GM13976 (cell line): ENCODE measurements around the gene ARHGAP10.

Source experiments
- DNase-seq: peaks from one replicate; pipeline ENCODE4 v3.0.0; 2012; ENCODE audit warnings: low spot score
- in situ Hi-C: fragments of 300-500 bp; cut with MboI; formaldehyde crosslinking; loops from one replicate; pipeline ENCODE4 v1.12.0; 2022; ENCODE audit warnings: low sequenced_read_pairs, mixed read lengths, inconsistent platforms; ENCODE audit not compliant: unreplicated experiment
- TF ChIP-seq, protein P1 (sequence below): IDR thresholded peaks from 2 replicates; pipeline ENCODE4 v1.5.1; 2012; ENCODE audit warnings: borderline replicate concordance, mild to moderate bottlenecking; ENCODE audit not compliant: insufficient read depth; ENCODE audit errors: extremely low read depth, missing control alignments, control extremely low read depth

The ARHGAP10 gene

DNA sequence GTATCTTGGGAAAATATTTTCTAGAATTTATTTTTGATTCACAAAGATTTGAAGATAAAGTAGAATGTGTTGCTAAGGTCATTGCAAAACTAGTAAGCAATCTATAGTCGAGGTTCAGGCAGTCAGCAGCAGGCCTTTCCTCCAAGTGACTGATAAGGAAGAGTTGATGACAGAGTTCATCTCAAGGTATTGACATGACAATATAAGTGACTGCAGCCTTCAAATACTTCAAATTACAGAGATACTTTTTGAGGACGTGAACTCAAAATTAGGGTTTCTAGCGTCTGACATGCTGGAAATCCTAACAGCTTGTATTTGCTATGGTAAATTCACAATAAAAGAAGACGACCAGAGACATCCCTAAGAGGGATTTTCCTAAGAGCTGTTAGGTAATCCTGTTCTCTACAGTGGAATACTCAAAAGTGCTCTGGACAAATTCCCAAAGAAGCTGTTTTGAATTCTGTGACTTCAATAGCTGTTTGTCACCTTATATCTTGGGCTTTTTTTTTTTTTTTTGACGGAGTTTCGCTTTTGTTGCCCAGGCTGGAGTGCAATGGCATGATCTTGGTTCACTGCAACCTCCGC lies 7.4 kb downstream of the ARHGAP10 start:
- no peak for DNase-seq
- TF ChIP-seq, protein P1, sequence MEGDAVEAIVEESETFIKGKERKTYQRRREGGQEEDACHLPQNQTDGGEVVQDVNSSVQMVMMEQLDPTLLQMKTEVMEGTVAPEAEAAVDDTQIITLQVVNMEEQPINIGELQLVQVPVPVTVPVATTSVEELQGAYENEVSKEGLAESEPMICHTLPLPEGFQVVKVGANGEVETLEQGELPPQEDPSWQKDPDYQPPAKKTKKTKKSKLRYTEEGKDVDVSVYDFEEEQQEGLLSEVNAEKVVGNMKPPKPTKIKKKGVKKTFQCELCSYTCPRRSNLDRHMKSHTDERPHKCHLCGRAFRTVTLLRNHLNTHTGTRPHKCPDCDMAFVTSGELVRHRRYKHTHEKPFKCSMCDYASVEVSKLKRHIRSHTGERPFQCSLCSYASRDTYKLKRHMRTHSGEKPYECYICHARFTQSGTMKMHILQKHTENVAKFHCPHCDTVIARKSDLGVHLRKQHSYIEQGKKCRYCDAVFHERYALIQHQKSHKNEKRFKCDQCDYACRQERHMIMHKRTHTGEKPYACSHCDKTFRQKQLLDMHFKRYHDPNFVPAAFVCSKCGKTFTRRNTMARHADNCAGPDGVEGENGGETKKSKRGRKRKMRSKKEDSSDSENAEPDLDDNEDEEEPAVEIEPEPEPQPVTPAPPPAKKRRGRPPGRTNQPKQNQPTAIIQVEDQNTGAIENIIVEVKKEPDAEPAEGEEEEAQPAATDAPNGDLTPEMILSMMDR, result no peak
- in situ Hi-C loops, result no loop called here

DNA sequence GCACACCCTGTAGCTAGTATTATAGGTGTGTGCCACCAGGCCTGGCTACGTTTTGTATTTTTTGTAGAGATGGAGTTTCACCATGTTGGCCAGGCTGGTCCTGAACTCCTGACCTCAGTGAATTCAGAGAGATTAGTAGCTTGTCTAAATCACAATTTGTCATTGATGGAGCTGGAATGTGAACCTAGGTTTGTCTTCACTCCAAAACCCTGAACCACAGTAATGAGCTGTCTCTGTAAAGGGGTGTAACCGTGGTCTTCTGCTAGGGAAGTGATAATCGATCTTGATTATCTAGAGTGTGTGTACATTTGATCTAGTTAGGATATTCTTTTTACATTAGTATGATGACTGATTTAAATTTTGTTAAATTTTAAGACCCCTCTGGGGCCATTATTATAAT lies 8.3 kb downstream of the ARHGAP10 start:
- TF ChIP-seq, protein P1, result no peak
- in situ Hi-C loops, result no loop called here
- DNase-seq, result no peak

DNA sequence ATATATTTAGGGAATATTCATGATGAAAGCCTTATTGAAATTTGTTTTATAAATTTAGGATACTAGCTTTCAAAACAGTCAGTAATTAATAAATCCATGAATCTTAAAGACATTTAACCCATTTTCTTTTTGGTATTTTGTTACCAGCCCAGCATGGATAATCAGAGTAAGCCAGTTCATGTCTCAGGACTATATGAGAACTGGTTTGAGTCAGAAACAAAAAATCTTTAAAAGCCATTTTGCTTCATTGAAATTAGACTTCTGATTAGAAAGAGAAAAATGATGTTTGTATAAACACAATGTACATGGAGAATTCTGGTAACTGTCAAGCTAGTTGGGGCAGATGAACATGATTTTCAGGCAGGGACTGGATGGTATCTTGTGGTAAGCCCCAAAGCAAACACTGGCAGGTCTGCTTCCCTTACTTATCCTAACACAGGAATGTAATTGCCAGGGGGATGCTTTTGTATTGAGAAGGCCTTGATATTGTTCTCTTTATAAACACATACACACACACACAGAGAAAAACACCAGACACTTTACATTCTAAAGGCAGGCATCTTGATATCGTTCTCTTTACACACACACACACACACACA lies 9.4 kb downstream of the ARHGAP10 start:
- in situ Hi-C loops, result no loop called here
- no peak for DNase-seq
- TF ChIP-seq, protein P1, result no peak

DNA sequence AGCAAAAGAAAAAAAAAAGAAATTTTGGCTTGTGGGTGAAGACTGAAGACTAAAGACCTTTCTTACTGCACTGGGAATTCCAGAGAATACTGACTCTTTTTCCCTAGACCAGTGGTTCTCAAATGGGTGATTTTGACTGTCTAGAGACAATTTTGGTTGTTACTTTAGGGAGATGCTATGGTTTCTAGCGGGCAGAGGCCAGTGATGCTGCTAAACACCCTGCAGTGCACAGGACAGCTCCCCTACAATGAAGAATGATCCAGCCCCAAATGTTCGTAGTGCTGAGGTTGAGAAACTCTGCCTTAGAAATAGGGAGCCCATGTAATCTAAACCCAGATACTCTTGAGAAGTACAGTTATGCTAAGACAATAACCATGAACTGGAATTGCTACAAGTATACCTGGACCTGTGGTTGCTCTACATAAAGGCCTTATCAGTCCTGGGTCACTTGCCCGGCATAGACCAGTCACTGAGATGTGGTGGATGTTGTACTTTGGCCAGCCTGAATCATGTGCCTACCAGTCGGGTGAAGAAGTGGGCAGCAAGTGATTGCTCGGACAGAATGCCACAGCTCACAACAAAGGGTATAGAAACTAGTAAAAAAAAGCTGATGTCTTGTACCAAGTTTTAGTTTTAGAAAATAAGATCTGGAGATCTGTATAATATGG lies 16.0 kb downstream of the ARHGAP10 start:
- in situ Hi-C loops, result no loop called here
- DNase-seq, result no peak
- TF ChIP-seq, protein P1, result no peak

DNA sequence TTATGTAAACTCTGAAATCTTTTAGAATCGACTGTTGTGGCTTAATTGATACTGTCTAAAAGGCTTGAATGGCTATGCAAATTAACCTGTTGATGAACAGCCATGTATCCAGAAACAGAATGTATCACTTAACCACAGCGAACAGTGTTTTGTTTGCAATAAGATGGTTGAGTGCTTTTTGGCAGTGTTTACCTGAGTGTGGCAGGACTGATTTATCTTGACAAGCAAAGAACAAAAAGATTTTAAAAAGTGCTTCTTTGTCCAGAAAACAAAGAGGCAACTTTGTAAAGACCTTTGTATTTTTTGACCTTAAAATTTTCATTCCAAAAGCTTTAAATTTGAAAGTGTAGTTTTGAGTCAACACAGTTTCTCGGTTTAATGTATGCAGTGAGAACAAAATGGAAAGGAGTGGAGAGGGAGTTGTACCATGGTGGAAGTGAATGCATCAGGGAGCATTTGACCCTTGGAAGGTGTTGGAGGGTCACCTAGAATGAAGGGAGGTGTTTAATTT lies 18.0 kb downstream of the ARHGAP10 start:
- TF ChIP-seq, protein P1, result no peak
- in situ Hi-C loops, result no loop called here
- DNase-seq, result peak; percentile 48

DNA sequence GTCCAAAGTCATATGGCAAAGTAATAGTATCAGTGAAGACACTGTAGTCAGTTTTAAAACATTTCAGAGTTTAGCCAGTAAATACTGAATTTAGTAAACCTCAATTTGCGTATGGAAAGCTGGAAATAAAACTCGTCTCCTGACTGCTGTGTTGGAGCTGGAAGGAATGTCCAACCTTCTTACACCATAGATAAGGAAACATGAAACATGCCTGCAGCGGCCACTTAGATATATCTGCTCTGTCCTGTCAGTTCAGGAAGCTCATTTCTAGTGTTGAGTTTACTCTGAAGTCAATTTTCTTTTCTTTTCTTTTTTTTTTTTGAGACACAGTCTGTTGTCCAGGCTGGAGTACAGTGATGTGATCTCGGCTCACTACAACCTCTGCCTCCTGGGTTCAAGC lies 21.2 kb downstream of the ARHGAP10 start:
- no peak for DNase-seq
- TF ChIP-seq, protein P1, result no peak
- in situ Hi-C loops, result no loop called here
